HEK293 (cell line): Measurements from ENCODE around the gene TSPAN10.

Experiments used
- CTCF ChIP-seq: fragments of 450-650 bp; formaldehyde crosslinking; IDR thresholded peaks from 2 replicates; pipeline ENCODE4 v1.5.1; 2016; ENCODE audit warnings: missing biosample characterization, missing genetic modification characterization
- ELK4 ChIP-seq: IDR thresholded peaks from 2 replicates; pipeline ENCODE4 v1.6.1; 2011; ENCODE audit warnings: mild to moderate bottlenecking, low read depth, low read length, borderline replicate concordance
- TCF7L2 ChIP-seq: IDR thresholded peaks from 2 replicates; pipeline ENCODE4 v1.6.1; 2011; ENCODE audit warnings: low read depth, mild to moderate bottlenecking, inconsistent platforms, low read length, moderate library complexity, borderline replicate concordance
- YY1 ChIP-seq: fragments of 450-650 bp; formaldehyde crosslinking; IDR thresholded peaks from 2 replicates; pipeline ENCODE4 v1.5.1; 2018; ENCODE audit warnings: missing biosample characterization, missing genetic modification characterization
- ZNF23 ChIP-seq: fragments of 450-650 bp; formaldehyde crosslinking; IDR thresholded peaks from 2 replicates; pipeline ENCODE4 v1.5.1; 2016; ENCODE audit warnings: missing biosample characterization, missing genetic modification characterization, borderline replicate concordance
- ZNF324 ChIP-seq: fragments of 450-650 bp; formaldehyde crosslinking; IDR thresholded peaks from 2 replicates; pipeline ENCODE4 v1.5.1; 2016; ENCODE audit warnings: missing biosample characterization, missing genetic modification characterization
- ZNF398 ChIP-seq: fragments of 450-650 bp; formaldehyde crosslinking; IDR thresholded peaks from 2 replicates; pipeline ENCODE4 v1.5.1; 2017; ENCODE audit warnings: missing biosample characterization, missing genetic modification characterization
- ZNF514 ChIP-seq: fragments of 450-650 bp; formaldehyde crosslinking; IDR thresholded peaks from 2 replicates; pipeline ENCODE4 v1.5.1; 2016; ENCODE audit warnings: missing biosample characterization, missing genetic modification characterization
- ZNF548 ChIP-seq: fragments of 450-650 bp; formaldehyde crosslinking; IDR thresholded peaks from 2 replicates; pipeline ENCODE4 v1.5.1; 2016; ENCODE audit warnings: missing biosample characterization, missing genetic modification characterization
- ZSCAN5A ChIP-seq: fragments of 450-650 bp; formaldehyde crosslinking; IDR thresholded peaks from 2 replicates; pipeline ENCODE4 v1.5.1; 2016; ENCODE audit warnings: missing biosample characterization, missing genetic modification characterization

GRCh38 chr17:81616877-81617276 lies 20.1 kb upstream of the TSPAN10 start:
- no peak for TF ChIP-seq ZSCAN5A (tag by site-specific recombination)
- no peak for TF ChIP-seq CTCF (tag by site-specific recombination)
- TF ChIP-seq ZNF514: no peak
- TF ChIP-seq ELK4: no peak
- no peak for TF ChIP-seq TCF7L2
- TF ChIP-seq ZNF324 (tag by site-specific recombination): no peak
- TF ChIP-seq ZNF23 (tag by site-specific recombination): no peak
- no peak for TF ChIP-seq YY1 (tag by site-specific recombination)
- no peak for TF ChIP-seq ZNF548 (tag by site-specific recombination)
- no peak for TF ChIP-seq ZNF398 (tag by site-specific recombination)
